Measurements from ENCODE around the gene RIN3.
"Not testable (repeated sequence)": the region's sequence is repeated elsewhere in the genome, so short reads cannot be mapped to it uniquely, and the experiment has no call there.

RIN3 gene

GRCh38 chr14:92631098-92631497 is 117.5 kb downstream of the RIN3 start:
- no peak for DNase-seq

- no peak for DNase-seq
Measured at GRCh38 chr14:92632546-92633273, 119.1 kb downstream of the RIN3 start.

GRCh38 chr14:92633274-92633616 is 119.7 kb downstream of the RIN3 start:
- no peak for DNase-seq

- no peak for DNase-seq
Measured at GRCh38 chr14:92633724-92634123, 120.1 kb downstream of the RIN3 start.

DNA sequence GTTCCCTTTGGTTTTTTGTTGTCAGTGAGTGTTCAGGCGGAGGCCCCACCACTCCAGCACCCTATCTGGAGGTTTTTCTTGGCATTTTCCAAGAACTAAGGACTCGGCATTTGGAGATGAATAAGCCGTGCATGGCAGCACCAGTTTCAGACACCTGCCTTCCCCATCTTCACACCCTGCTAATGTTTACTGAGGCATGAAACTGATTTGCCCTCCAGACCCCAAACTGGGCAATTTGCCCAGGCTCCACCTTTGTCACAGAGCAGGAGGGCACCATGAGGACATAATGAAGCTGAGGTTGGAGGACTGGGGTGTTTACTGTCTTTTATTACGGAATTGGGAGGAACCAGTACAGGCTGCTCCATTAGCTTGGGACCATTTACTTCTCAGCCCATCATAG is 121.5 kb downstream of the RIN3 start:
- no peak for DNase-seq

DNA sequence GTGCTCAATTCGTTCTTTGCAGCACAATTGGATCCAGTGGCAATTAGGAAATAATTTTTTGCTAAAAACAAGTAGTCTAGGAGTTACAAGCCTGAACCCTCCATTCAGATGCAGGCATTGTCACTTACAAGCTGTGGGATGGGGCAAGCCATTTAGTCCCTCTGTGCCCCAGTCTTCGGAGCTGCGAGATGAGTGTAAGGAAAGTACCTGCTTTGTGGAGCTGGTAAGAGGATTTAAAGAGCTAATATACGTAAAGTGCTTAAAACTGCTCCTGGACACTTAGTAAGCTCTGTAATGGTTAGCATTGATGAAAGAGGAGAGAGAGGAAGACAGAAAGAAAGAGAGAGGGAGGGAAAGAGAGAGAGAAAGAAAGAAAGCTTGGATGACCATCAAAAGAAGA is 122.3 kb downstream of the RIN3 start:
- no peak for DNase-seq

- no peak for DNase-seq
Measured at GRCh38 chr14:92637228-92637627, 123.6 kb downstream of the RIN3 start.

DNA sequence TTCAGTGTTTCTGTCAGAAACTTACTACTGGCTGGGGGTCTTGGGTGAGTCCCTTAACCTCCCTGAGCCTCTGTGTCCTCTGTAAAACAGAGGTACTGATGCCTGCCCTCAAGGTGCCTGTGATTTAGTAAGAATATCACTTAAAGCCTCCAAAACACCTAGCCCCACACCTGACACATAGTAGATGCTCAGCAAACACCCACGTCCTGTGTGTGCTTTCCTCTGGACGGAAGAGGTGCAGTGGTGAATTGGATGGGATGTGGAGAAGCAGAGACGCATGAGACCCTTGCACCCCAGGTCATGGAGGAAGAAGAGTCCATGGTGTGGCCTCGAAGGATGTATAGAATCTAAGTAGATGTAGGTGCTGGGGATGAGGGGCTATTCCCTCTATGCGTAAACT is 124.3 kb downstream of the RIN3 start:
- no peak for DNase-seq

DNA sequence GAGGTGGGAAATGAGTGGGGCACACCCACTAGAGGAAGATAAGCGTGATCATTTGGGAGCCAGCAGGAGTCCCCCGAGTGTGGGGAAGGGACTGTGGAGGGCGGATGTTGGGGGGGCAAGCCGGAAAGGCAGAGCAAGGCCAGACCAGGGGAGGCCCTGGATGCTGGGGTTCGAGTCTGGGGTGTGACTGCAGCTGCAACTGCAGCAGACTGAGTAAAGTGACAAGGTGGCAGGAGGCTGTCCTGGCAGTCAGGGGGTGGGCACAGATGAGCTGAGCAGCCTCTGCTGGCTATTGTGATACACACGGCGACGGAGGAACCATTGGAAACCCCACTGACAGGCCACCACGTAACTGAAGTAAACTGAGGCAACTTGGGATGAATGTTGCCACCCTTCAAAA is 124.7 kb downstream of the RIN3 start:
- DNase-seq: no peak

DNA sequence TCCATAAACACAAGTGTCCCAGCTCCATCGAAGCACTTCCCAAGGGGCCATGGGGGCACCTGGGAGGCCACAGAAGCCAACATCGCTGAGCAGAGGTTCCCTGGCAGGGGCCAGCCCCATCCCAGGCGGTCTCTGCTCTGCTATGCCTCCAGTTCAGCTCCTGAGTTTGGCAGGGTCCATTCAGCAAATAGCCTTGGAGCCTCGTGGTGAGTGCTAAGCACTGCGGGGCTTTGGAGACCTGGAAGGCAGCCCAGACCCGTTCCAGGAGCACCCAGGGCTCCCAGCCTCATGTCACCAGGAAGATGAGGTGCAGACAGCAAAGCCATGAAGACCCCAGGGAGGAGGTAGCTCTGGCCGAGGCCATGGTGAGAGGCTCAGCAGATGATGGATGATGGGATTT is 125.3 kb downstream of the RIN3 start:
- no peak for DNase-seq

GRCh38 chr14:92639472-92640117 is 126.0 kb downstream of the RIN3 start:
- not testable (repeated sequence) for DNase-seq

GRCh38 chr14:92641306-92641705 is 127.7 kb downstream of the RIN3 start:
- DNase-seq: no peak

GRCh38 chr14:92644171-92644969 is 130.8 kb downstream of the RIN3 start:
- DNase-seq: no peak

DNA sequence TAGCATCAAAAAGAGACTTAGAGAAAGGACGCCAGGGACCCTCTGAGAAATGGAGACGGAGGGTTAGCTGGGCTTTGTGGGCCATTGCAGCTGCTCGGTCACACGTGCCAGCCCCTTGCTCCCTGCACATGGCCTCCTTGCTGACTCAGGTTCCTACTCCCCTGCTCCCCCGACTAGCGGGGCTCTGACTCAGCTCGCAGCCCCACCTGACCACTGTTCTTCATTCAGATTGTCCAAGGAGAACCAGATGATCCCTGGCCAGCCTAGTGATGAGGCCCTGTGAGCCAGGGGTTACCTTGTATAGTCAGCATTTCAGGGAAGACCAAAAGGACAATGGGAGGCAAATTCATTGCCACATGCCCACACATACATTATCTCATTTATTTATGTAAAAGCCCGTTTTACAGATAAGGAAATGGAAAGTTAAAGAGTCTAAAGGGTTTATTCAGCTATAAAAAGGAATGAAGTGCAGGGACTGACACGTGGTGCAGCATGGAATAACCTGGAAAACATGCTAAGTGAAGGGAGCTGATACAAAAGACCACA is 131.5 kb downstream of the RIN3 start:
- DNase-seq: no peak

GRCh38 chr14:92645841-92646478 is 132.4 kb downstream of the RIN3 start:
- DNase-seq: no peak

- DNase-seq: no peak
Measured at GRCh38 chr14:92646952-92647796, 133.6 kb downstream of the RIN3 start.

DNA sequence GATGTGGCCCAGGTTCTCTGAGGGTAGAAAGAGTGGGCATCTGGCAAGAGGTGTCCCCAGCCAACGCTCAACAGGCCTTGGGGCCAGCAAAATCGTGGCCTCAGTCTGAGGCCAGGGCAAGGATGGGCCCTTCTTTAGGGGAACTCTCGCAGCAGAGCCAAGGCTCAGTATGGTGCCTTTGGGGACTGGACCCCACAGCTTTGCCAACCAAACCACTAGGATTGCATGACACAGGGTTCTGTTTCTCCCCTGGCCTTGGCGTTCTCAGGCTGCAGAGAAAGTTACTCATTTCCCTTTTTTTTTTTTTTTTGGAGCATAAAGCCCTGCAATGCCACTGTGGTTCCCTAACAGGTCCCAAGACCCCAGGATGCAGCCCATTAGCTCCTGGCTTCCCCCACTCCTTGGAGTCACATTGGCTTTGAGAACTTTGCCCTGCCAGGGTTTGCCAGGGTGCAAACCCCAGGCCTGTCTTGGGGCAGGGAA is 134.3 kb downstream of the RIN3 start:
- no peak for DNase-seq

DNA sequence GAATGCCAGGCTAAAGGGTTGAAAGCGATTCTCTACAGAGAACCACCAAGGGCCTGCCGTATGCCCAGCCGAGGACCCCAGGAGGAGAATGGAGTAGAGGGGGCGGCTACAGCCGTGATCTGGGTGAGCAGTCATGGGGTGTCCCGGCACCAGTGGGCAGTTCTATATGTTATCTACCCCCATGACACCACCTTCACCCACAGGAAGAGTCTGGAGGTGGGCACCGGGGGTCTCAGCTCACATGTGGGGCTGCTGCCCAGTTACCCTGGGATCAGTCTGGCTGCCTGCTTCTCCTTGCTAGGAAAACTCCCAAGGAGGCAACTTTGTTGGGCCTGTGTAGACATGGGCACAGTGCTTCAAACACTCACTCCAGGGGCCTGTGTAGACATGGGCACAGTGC is 135.5 kb downstream of the RIN3 start:
- no peak for DNase-seq

- no peak for DNase-seq
Measured at GRCh38 chr14:92649934-92650545, 136.5 kb downstream of the RIN3 start.

DNA sequence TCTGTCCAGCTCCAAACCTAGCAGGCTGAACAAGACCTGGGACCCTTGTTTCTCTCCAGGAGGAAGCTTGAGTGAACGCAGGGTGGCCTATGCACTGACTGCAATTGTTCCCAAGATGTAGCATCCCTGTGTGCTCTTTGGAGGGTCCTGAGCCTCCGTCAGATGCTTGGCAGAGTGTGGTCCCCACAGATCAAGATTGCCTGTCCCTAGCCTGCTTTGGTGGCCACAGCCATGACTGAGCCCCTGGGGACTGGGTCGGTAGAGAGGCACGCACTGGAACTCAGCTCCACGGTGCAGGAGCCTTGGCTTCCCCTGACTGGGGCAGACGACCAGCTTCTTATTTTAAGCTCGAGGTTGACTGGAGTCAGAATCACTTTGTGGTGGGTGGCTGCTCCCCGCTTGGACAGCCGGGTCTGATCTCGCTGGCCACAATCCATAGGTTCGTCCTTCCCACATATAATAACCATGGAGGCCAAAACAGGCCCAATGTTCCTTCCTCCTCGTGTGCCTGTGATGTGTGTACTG is 137.1 kb downstream of the RIN3 start:
- DNase-seq: no peak

DNA sequence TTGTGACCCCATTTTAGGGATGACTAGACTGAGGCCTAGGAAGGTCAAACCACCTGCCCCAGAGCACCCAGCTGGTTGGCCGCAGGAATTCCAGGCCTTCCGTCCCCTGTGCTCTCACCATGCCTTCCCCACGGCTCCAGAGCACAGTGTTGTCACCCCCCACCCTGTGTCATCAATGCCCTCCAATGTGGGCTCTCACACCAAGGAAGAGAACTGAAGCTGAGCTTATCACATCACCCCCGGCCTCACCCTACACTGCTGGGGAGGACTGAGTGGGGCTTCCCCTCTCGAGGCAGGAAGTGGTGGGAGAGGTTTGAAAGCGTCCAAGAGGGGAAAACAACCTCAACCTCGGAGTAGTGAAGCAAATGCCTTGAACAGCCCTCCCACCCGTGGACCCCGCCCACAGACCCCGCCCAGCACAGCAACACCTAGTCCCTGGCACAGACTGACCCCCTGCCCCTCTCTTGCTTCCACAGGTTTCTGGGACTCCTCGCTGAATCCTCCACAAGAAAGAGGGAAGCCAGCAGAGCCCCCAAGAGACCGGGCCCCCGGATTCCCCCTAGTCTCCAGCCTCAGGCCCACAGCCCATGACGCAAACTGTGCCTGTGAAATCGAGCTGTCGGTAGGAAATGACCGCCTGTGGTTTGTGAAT is 137.7 kb downstream of the RIN3 start:
- DNase-seq: peak; percentile 83

All from stimulated activated naive CD4-positive, alpha-beta T cell treated with Interleukin-2 at 50 U/mL for 16 hours (primary cell).